Caco-2 (cell line): ENCODE data around the gene RFX3. TPM values are rescaled to one million over a fixed set of nuclear protein-coding genes. Genes with fewer than 3 reads are reported as not detected.

Experiments used
- Bru-seq: library from RNA; stranded (reverse); fragments of 400-500 nt; gene quantifications from one replicate; lab custom pipeline; 2021; lab: Mats Ljungman, UMichigan
- BruChase-seq, 2 experiments: library from RNA; stranded (reverse); fragments of 400-500 nt; gene quantifications; one replicate each; lab custom pipeline; 2021; lab: Mats Ljungman, UMichigan
- BruUV-seq: library from RNA; stranded (reverse); fragments of 400-500 nt; replicated peaks from 2 replicates; lab custom pipeline; 2021; lab: Mats Ljungman, UMichigan
- CTCF ChIA-PET: fragments of 300-600 bp; sonication (Branson Sonifier 250); formaldehyde crosslinking; loops from one replicate; lab custom pipeline; 2022; ENCODE audit warnings: antibody characterized with exemption; lab: Charles Lee
- POLR2A ChIA-PET: fragments of 300-600 bp; sonication (Branson Sonifier 250); formaldehyde crosslinking; loops from one replicate; lab custom pipeline; 2022; ENCODE audit warnings: antibody characterized with exemption; lab: Charles Lee
- DNase-seq, 2 experiments: peaks; one replicate each; pipeline versions ENCODE4 v3.0.0 to v3.0.0-alpha.2; 2020 to 2022
- H3K27me3 ChIP-seq: replicated peaks from 2 replicates; pipeline ENCODE4 v1.6.0; 2011; ENCODE audit warnings: low read length; ENCODE audit not compliant: control insufficient read depth, insufficient read depth
- H3K36me3 ChIP-seq: 2 replicates; pipeline ENCODE4 v1.5.1; 2011; ENCODE audit warnings: low read length; ENCODE audit not compliant: control insufficient read depth, insufficient read depth
- H3K4me1 ChIP-seq: fragments of 250-450 bp; sonication (Bioruptor Pico); 2 replicates; pipeline ENCODE4 v1.5.1; 2020; ENCODE audit warnings: mild to moderate bottlenecking
- H3K4me3 ChIP-seq: 2 replicates; pipeline ENCODE4 v1.5.1; 2011; ENCODE audit warnings: low read depth, mild to moderate bottlenecking, control low read depth, low read length
- H3K9me3 ChIP-seq: fragments of 250-450 bp; sonication (Bioruptor Pico); 2 replicates; pipeline ENCODE4 v1.5.1; 2020; ENCODE audit warnings: mild to moderate bottlenecking, moderate library complexity
- H3K27ac Mint-ChIP-seq: one replicate; pipeline ENCODE4 v1.8.0; 2022; ENCODE audit warnings: mixed read lengths; ENCODE audit not compliant: unreplicated experiment
- H3K27me3 Mint-ChIP-seq: one replicate; pipeline ENCODE4 v1.8.0; 2022; ENCODE audit warnings: mixed read lengths; ENCODE audit not compliant: insufficient read depth, unreplicated experiment
- H3K36me3 Mint-ChIP-seq: one replicate; pipeline ENCODE4 v1.8.0; 2022; ENCODE audit warnings: mild to moderate bottlenecking, mixed read lengths; ENCODE audit not compliant: insufficient read depth, unreplicated experiment
- H3K4me1 Mint-ChIP-seq: one replicate; pipeline ENCODE4 v1.8.0; 2022; ENCODE audit warnings: low read depth, mixed read lengths; ENCODE audit not compliant: unreplicated experiment
- H3K4me3 Mint-ChIP-seq: one replicate; pipeline ENCODE4 v1.8.0; 2022; ENCODE audit warnings: mild to moderate bottlenecking, moderate library complexity, mixed read lengths; ENCODE audit not compliant: unreplicated experiment
- H3K9me3 Mint-ChIP-seq: one replicate; pipeline ENCODE4 v1.8.0; 2022; ENCODE audit warnings: mixed read lengths; ENCODE audit not compliant: unreplicated experiment
- CTCF ChIP-seq, 2 experiments: fragments of 200-600 bp in 1 of 2; IDR thresholded peaks; 1 replicate in 1 of 2; 2 replicates in 1 of 2; pipeline versions ENCODE4 v1.5.1 to v1.8.0; 2011 to 2022; ENCODE audit warnings: antibody characterized with exemption in 1 of 2, control low read depth in 1 of 2, inconsistent platforms in 1 of 2, low read depth in 1 of 2, low read length in 1 of 2, mild to moderate bottlenecking in 1 of 2, moderate library complexity in 1 of 2; ENCODE audit not compliant: insufficient read depth in 1 of 2, severe bottlenecking in 1 of 2, unreplicated experiment in 1 of 2
- intact Hi-C: fragments of 100-400 bp; cut with micrococcal nuclease; formaldehyde crosslinking; loops from one replicate; pipeline ENCODE4 v1.10.0; 2022; ENCODE audit not compliant: unreplicated experiment
- long read RNA-seq: library from polyadenylated mRNA; stranded (forward); transcript quantifications from one replicate; pipeline ENCODE4 v2.0.0, GENCODE V29; 2022
- total RNA-seq: library from RNA; stranded (reverse); gene quantifications from 2 replicates; pipeline ENCODE4 v1.2.3, GENCODE V29; 2022

The RFX3 gene
- 4.2 and 4.5 TPM in 2 replicates for total RNA-seq
- percentile 56 among the genes with signal in this experiment for Bru-seq, nascent RNA
- BruChase-seq, experiment 1, labeled RNA remaining after a 2-hour chase: percentile 59 among the genes with signal in this experiment
- BruChase-seq, experiment 2, labeled RNA remaining after a 6-hour chase: percentile 50 among the genes with signal in this experiment
- long read RNA-seq, full-length matches to known transcripts: 1 of 1 reads
- long read RNA-seq, partial matches to known transcripts: 0 of 1 reads
- long read RNA-seq, other reads (novel, unspliced or antisense): 0 of 1 reads

DNA sequence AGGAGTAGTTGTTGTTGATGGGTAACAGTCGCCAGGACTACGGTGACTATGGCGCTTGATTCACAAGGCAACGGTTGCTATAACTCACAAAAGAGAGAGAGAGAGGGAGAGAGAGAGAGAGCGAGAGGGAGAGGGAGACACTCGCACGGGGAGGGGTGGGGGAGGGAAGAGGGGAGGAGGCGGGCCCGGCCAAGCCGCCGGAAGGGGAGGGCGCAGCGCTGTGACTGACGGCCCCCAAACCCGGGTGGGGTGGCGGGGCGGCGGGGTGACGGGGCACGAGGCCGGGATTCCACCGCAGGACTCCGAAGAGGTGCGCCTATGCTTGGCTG, at the start of gene RFX3:
RFX3 (minus strand) TSS at position 166 of the 329 bp plus-strand sequence. CDS start 130,413 bp downstream, outside the sequence.
- POLR2A ChIA-PET: interaction anchor here (0.8 kb wide), 1 partner anchor 17 kb away, joined by 3 read pairs; no protein-coding TSS in a partner anchor
- peaks cover 17% of the 10 kb centered on the region for H3K36me3 Mint-ChIP-seq
- H3K4me1 ChIP-seq: peaks cover 13% of the 10 kb centered on the region; the same call in 1 of the 2 replicates
- peak within 1 kb of the TSS; percentile 99 for H3K27ac Mint-ChIP-seq
- TF ChIP-seq CTCF (IDR thresholded peaks at IDR 0.05; ENCODE audit: insufficient read depth in 1 of 2, low read depth in 1 of 2, low read length in 1 of 2, severe bottlenecking in 1 of 2, unreplicated experiment in 1 of 2): no peak
- peak; percentile 88 for DNase-seq
- peaks cover 7% of the 10 kb centered on the region for H3K4me1 Mint-ChIP-seq
- H3K4me3 ChIP-seq: peak within 1 kb of the TSS; percentile 95
- CTCF ChIA-PET: no interaction called here
- no peaks in the 10 kb centered on the region for H3K9me3 Mint-ChIP-seq
- H3K9me3 ChIP-seq: no peaks in the 10 kb centered on the region
- no peaks in the 10 kb centered on the region for H3K27me3 Mint-ChIP-seq
- H3K4me3 Mint-ChIP-seq: peak within 1 kb of the TSS; percentile 93
- intact Hi-C loops: loop anchor here (5.0 kb wide), 1 partner anchor 58 kb away; no protein-coding TSS in a partner anchor
- H3K36me3 ChIP-seq: no peaks in the 10 kb centered on the region
- no TSS peak for BruUV-seq
- no peaks in the 10 kb centered on the region for H3K27me3 ChIP-seq

- CTCF ChIA-PET: no interaction called here
- H3K9me3 Mint-ChIP-seq: no peaks in the 10 kb centered on the region
These were observed 45.7 kb upstream of the RFX3 start for GRCh38 chr9:3571500-3571899.

GRCh38 chr9:3569529-3569928, 43.7 kb upstream of the RFX3 start:
- Histone ChIP-seq H3K4me1 (no peaks in the 10 kb centered on the region), H3K36me3 (no peaks in the 10 kb centered on the region), H3K9me3 (no peaks in the 10 kb centered on the region), H3K27me3 (no peaks in the 10 kb centered on the region), H3K4me3 (no peak overlapping the region)
- ChIA-PET POLR2A (no interaction called here), CTCF (no interaction called here)
- no TSS peak for BruUV-seq
- Mint-ChIP-seq H3K36me3 (no peaks in the 10 kb centered on the region), H3K27ac (no peak overlapping the region), H3K27me3 (peaks cover 8% of the 10 kb centered on the region), H3K4me3 (no peak overlapping the region), H3K4me1 (no peaks in the 10 kb centered on the region), H3K9me3 (no peaks in the 10 kb centered on the region)
- no peak for DNase-seq
- no peak for TF ChIP-seq CTCF (IDR thresholded peaks at IDR 0.05; ENCODE audit: insufficient read depth in 1 of 2, low read depth in 1 of 2, low read length in 1 of 2, severe bottlenecking in 1 of 2, unreplicated experiment in 1 of 2)
- intact Hi-C loops: no loop called here

More at GRCh38 chr9:3571500-3571899, 45.7 kb upstream of the RFX3 start:
- peaks cover 10% of the 10 kb centered on the region for H3K27me3 Mint-ChIP-seq
- intact Hi-C loops: no loop called here
- H3K4me3 ChIP-seq: no peak overlapping the region
- H3K4me1 ChIP-seq: no peaks in the 10 kb centered on the region
- no peak for DNase-seq
- TF ChIP-seq CTCF (IDR thresholded peaks at IDR 0.05; ENCODE audit: insufficient read depth in 1 of 2, low read depth in 1 of 2, low read length in 1 of 2, severe bottlenecking in 1 of 2, unreplicated experiment in 1 of 2): no peak
- no peak overlapping the region for H3K27ac Mint-ChIP-seq
- H3K4me3 Mint-ChIP-seq: no peak overlapping the region
- no peaks in the 10 kb centered on the region for H3K27me3 ChIP-seq
- H3K9me3 ChIP-seq: no peaks in the 10 kb centered on the region
- H3K36me3 Mint-ChIP-seq: no peaks in the 10 kb centered on the region
- H3K36me3 ChIP-seq: no peaks in the 10 kb centered on the region
- POLR2A ChIA-PET: no interaction called here
- no TSS peak for BruUV-seq
- no peaks in the 10 kb centered on the region for H3K4me1 Mint-ChIP-seq
